K562 (cell line): ENCODE measurements around the gene KRT8. TPM values are rescaled to one million over a fixed set of nuclear protein-coding genes. Genes with fewer than 3 reads are reported as not detected.

Experiments used
- CC2D1A ChIP-seq: fragments of 450-650 bp; IDR thresholded peaks from 2 replicates; pipeline ENCODE4 v1.6.1; 2017; ENCODE audit warnings: mild to moderate bottlenecking
- KDM5B ChIP-seq: fragments of 200-600 bp; sonication (generic); IDR thresholded peaks from 2 replicates; pipeline ENCODE4 v1.6.1; 2012; ENCODE audit warnings: low read depth, mild to moderate bottlenecking, moderate library complexity, low read length, control low read depth, inconsistent platforms; ENCODE audit not compliant: insufficient replicate concordance
- NONO ChIP-seq, 2 experiments: fragments of 200-400 bp in 1 of 2; fragments of 450-650 bp in 1 of 2; formaldehyde crosslinking in 1 of 2; IDR thresholded peaks; 2 replicates each; pipeline ENCODE4 v1.6.1; 2017; ENCODE audit warnings: low read depth in 2 of 2, mild to moderate bottlenecking in 2 of 2, moderate library complexity in 2 of 2, low read length in 1 of 2
- SRSF7 ChIP-seq: fragments of 200-400 bp; formaldehyde crosslinking; optimal IDR thresholded peaks from 2 replicates; pipeline ENCODE3; 2017; ENCODE audit warnings: mild to moderate bottlenecking, low read depth, low read length
- TCF3 ChIP-seq: sonication (generic); formaldehyde crosslinking; IDR thresholded peaks from 2 replicates; pipeline ENCODE4 v1.4.0; 2020; ENCODE audit warnings: mild to moderate bottlenecking, missing genetic modification reagents
- U2AF2 ChIP-seq: fragments of 200-400 bp; formaldehyde crosslinking; optimal IDR thresholded peaks from 2 replicates; pipeline ENCODE3; 2017; ENCODE audit warnings: low read depth, mild to moderate bottlenecking, low read length
- polyA plus RNA-seq, 8 experiments: library from polyadenylated mRNA; depleted of rRNA in 4 of 8; stranded (reverse) in 5 of 8; unstranded in 3 of 8; fragments of >200 nt; fragmentation: Nextera tagmentation in 2 of 8; fragmentation: Illumina TruSeq in 1 of 8; extraction: Ambion mirVana in 2 of 8; extraction: Trizol in 1 of 8; gene quantifications; 2 replicates each; pipeline versions ENCODE4 v1.2.1 to v1.2.3, GENCODE V29; 2011 to 2014; ENCODE audit warnings: inconsistent platforms in 1 of 8, missing spikeins in 1 of 8
- total RNA-seq, 7 experiments: library from RNA; depleted of rRNA in 6 of 7; stranded (reverse); fragments of >200 nt in 6 of 7; fragmentation: Illumina TruSeq in 2 of 7; extraction: Trizol in 2 of 7; gene quantifications; 2 replicates each; pipeline versions ENCODE4 v1.2.1 to v1.2.3, GENCODE V29; 2011 to 2021; ENCODE audit warnings: low replicate concordance in 1 of 7
- TF ChIP-seq, protein P1 (sequence below): fragments of 450-650 bp; conservative IDR thresholded peaks from 2 replicates; pipeline ENCODE4 v1.6.1; 2016; ENCODE audit warnings: missing genetic modification characterization, low read depth, mild to moderate bottlenecking, control low read depth, missing compliant biosample characterization
- TF ChIP-seq, protein P2 (sequence below), 3 experiments: IDR thresholded peaks in 2 of 3; conservative IDR thresholded peaks in 1 of 3; 2 replicates each; pipeline ENCODE4 v1.5.1; 2011 to 2012; ENCODE audit warnings: low read length in 3 of 3, mild to moderate bottlenecking in 3 of 3, control low read depth in 2 of 3, improper control_type of control experiment in 1 of 3, inconsistent platforms in 1 of 3, low read depth in 1 of 3, mixed read lengths in 1 of 3, moderate library complexity in 1 of 3; ENCODE audit not compliant: insufficient read depth in 2 of 3
- TF ChIP-seq, protein P3 (sequence below): fragments of 450-650 bp; formaldehyde crosslinking; IDR thresholded peaks from 2 replicates; pipeline ENCODE4 v1.4.0; 2022; ENCODE audit warnings: missing genetic modification characterization
- TF ChIP-seq, protein P4 (sequence below): sonication (generic); formaldehyde crosslinking; IDR thresholded peaks from 2 replicates; pipeline ENCODE4 v1.8.1; 2023; ENCODE audit warnings: mild to moderate bottlenecking, missing genetic modification reagents
- TF ChIP-seq, protein P5 (sequence below): sonication (generic); formaldehyde crosslinking; IDR thresholded peaks from 2 replicates; pipeline ENCODE4 v1.8.0; 2022; ENCODE audit warnings: missing genetic modification reagents, mild to moderate bottlenecking, moderate library complexity, borderline replicate concordance
- TF ChIP-seq, protein P6 (sequence below): fragments of 250-450 bp; sonication (Bioruptor Pico); IDR thresholded peaks from 2 replicates; pipeline ENCODE4 v1.4.0; 2020; ENCODE audit warnings: mild to moderate bottlenecking, moderate library complexity, borderline replicate concordance
- TF ChIP-seq, protein P7 (sequence below): fragments of 450-650 bp; IDR thresholded peaks from 2 replicates; pipeline ENCODE4 v1.6.1; 2017; ENCODE audit warnings: antibody characterized with exemption

The KRT8 gene
- total and polyA plus RNA-seq, 9 of the 15 experiments (the other 6 are each of a cell fraction or from before 2014, with no cell fraction given): 41.5 to 661 (median 260) TPM

DNA sequence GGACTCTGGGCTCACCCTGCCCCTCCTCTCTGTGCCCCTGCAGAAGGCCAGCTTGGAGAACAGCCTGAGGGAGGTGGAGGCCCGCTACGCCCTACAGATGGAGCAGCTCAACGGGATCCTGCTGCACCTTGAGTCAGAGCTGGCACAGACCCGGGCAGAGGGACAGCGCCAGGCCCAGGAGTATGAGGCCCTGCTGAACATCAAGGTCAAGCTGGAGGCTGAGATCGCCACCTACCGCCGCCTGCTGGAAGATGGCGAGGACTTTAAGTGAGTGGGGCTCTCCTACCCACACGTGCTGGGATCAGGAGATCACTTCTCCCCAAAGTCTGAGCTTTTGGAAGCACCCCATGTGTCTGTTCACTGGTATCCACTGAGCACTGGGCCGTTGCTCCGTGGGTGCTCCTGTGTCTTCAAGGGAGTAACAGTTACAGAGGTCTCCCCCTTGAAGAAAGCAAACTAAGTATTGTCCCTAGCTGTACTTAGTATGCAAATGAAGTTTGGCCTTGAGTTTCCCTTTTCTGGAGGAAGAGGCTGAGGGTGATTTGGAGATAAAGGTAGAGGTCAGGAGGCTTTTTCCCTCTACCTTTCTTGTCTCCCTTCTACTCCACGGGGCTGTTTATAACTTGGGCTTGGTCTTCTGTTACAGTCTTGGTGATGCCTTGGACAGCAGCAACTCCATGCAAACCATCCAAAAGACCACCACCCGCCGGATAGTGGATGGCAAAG lies 47.4 kb upstream of the KRT8 start (continued):
- TF ChIP-seq, protein P1, sequence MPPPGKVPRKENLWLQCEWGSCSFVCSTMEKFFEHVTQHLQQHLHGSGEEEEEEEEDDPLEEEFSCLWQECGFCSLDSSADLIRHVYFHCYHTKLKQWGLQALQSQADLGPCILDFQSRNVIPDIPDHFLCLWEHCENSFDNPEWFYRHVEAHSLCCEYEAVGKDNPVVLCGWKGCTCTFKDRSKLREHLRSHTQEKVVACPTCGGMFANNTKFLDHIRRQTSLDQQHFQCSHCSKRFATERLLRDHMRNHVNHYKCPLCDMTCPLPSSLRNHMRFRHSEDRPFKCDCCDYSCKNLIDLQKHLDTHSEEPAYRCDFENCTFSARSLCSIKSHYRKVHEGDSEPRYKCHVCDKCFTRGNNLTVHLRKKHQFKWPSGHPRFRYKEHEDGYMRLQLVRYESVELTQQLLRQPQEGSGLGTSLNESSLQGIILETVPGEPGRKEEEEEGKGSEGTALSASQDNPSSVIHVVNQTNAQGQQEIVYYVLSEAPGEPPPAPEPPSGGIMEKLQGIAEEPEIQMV (tag): no peak
- TF ChIP-seq, protein P2, sequence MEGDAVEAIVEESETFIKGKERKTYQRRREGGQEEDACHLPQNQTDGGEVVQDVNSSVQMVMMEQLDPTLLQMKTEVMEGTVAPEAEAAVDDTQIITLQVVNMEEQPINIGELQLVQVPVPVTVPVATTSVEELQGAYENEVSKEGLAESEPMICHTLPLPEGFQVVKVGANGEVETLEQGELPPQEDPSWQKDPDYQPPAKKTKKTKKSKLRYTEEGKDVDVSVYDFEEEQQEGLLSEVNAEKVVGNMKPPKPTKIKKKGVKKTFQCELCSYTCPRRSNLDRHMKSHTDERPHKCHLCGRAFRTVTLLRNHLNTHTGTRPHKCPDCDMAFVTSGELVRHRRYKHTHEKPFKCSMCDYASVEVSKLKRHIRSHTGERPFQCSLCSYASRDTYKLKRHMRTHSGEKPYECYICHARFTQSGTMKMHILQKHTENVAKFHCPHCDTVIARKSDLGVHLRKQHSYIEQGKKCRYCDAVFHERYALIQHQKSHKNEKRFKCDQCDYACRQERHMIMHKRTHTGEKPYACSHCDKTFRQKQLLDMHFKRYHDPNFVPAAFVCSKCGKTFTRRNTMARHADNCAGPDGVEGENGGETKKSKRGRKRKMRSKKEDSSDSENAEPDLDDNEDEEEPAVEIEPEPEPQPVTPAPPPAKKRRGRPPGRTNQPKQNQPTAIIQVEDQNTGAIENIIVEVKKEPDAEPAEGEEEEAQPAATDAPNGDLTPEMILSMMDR (IDR thresholded peaks at IDR 0.05 in 2 of 3, conservative IDR thresholded peaks at IDR 0.05 in 1 of 3; ENCODE audit: insufficient read depth in 2 of 3, low read depth in 1 of 3, low read length in 3 of 3): peak; percentile 51 to 76 (median 52)
- TF ChIP-seq, protein P3, sequence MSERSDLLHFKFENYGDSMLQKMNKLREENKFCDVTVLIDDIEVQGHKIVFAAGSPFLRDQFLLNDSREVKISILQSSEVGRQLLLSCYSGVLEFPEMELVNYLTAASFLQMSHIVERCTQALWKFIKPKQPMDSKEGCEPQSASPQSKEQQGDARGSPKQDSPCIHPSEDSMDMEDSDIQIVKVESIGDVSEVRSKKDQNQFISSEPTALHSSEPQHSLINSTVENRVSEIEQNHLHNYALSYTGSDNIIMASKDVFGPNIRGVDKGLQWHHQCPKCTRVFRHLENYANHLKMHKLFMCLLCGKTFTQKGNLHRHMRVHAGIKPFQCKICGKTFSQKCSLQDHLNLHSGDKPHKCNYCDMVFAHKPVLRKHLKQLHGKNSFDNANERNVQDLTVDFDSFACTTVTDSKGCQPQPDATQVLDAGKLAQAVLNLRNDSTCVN (CRISPR knock-in tag): no peak
- TF ChIP-seq NONO (IDR thresholded peaks at IDR 0.05; ENCODE audit: low read depth in 2 of 2, low read length in 1 of 2): no peak
- 0 out of 2 replicates have a peak, but pooled peaks have one; percentile 42 for TF ChIP-seq CC2D1A
- TF ChIP-seq, protein P4, sequence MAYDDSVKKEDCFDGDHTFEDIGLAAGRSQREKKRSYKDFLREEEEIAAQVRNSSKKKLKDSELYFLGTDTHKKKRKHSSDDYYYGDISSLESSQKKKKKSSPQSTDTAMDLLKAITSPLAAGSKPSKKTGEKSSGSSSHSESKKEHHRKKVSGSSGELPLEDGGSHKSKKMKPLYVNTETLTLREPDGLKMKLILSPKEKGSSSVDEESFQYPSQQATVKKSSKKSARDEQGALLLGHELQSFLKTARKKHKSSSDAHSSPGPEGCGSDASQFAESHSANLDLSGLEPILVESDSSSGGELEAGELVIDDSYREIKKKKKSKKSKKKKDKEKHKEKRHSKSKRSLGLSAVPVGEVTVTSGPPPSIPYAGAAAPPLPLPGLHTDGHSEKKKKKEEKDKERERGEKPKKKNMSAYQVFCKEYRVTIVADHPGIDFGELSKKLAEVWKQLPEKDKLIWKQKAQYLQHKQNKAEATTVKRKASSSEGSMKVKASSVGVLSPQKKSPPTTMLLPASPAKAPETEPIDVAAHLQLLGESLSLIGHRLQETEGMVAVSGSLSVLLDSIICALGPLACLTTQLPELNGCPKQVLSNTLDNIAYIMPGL (CRISPR knock-in tag): no peak
- no peak for TF ChIP-seq SRSF7
- TF ChIP-seq, protein P5, sequence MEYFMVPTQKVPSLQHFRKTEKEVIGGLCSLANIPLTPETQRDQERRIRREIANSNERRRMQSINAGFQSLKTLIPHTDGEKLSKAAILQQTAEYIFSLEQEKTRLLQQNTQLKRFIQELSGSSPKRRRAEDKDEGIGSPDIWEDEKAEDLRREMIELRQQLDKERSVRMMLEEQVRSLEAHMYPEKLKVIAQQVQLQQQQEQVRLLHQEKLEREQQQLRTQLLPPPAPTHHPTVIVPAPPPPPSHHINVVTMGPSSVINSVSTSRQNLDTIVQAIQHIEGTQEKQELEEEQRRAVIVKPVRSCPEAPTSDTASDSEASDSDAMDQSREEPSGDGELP (CRISPR knock-in tag): peak; percentile 16; the same call in 1 of the 2 replicates
- TF ChIP-seq, protein P6, sequence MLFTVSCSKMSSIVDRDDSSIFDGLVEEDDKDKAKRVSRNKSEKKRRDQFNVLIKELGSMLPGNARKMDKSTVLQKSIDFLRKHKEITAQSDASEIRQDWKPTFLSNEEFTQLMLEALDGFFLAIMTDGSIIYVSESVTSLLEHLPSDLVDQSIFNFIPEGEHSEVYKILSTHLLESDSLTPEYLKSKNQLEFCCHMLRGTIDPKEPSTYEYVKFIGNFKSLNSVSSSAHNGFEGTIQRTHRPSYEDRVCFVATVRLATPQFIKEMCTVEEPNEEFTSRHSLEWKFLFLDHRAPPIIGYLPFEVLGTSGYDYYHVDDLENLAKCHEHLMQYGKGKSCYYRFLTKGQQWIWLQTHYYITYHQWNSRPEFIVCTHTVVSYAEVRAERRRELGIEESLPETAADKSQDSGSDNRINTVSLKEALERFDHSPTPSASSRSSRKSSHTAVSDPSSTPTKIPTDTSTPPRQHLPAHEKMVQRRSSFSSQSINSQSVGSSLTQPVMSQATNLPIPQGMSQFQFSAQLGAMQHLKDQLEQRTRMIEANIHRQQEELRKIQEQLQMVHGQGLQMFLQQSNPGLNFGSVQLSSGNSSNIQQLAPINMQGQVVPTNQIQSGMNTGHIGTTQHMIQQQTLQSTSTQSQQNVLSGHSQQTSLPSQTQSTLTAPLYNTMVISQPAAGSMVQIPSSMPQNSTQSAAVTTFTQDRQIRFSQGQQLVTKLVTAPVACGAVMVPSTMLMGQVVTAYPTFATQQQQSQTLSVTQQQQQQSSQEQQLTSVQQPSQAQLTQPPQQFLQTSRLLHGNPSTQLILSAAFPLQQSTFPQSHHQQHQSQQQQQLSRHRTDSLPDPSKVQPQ (CRISPR knock-in tag): no peak
- TF ChIP-seq TCF3 (CRISPR knock-in tag): no peak
- no peak for TF ChIP-seq KDM5B
- TF ChIP-seq U2AF2: no peak
- TF ChIP-seq, protein P7, sequence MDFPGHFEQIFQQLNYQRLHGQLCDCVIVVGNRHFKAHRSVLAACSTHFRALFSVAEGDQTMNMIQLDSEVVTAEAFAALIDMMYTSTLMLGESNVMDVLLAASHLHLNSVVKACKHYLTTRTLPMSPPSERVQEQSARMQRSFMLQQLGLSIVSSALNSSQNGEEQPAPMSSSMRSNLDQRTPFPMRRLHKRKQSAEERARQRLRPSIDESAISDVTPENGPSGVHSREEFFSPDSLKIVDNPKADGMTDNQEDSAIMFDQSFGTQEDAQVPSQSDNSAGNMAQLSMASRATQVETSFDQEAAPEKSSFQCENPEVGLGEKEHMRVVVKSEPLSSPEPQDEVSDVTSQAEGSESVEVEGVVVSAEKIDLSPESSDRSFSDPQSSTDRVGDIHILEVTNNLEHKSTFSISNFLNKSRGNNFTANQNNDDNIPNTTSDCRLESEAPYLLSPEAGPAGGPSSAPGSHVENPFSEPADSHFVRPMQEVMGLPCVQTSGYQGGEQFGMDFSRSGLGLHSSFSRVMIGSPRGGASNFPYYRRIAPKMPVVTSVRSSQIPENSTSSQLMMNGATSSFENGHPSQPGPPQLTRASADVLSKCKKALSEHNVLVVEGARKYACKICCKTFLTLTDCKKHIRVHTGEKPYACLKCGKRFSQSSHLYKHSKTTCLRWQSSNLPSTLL: no peak
